B cell (primary cell): Measurements from ENCODE around the gene FTO. TPM values are rescaled to one million over a fixed set of nuclear protein-coding genes. Genes with fewer than 3 reads are reported as not detected.

Experiments
- ATAC-seq: fragments of 200-7000 bp; cut with Tn5 transposase; one replicate; pipeline ENCODE4 v1.10.0; 2021; ENCODE audit warnings: low read depth, mild to moderate bottlenecking, moderate number of reproducible peaks, moderate library complexity
- CTCF ChIA-PET: fragments of 350-600 bp; sonication (Branson Sonifier 250); formaldehyde crosslinking; loops from one replicate; lab custom pipeline; 2021; ENCODE audit warnings: antibody characterized with exemption, inconsistent platforms; lab: Charles Lee
- POLR2A ChIA-PET: fragments of 350-600 bp; sonication (Branson Sonifier 250); formaldehyde crosslinking; loops from one replicate; lab custom pipeline; 2021; ENCODE audit warnings: antibody characterized with exemption; lab: Charles Lee
- DNase-seq: peaks from one replicate; pipeline ENCODE4 v3.0.0; 2013
- H2AFZ ChIP-seq: 2 replicates; pipeline ENCODE4 v1.6.1; 2012; ENCODE audit warnings: mild to moderate bottlenecking, low read depth, low read length; ENCODE audit not compliant: insufficient read depth, poor library complexity, severe bottlenecking
- H3K27ac ChIP-seq, 2 donors: 1 replicate in 1 of 2; 2 replicates in 1 of 2; pipeline ENCODE4 v1.5.1; 2012 to 2013; ENCODE audit warnings: low read length in 2 of 2, mild to moderate bottlenecking in 2 of 2, moderate library complexity in 1 of 2
- H3K27me3 ChIP-seq, 4 experiments: fragments of 200-600 bp in 1 of 4; sonication (generic) in 1 of 4; replicated peaks in 1 of 4; 1 replicate in 2 of 4; 2 replicates in 2 of 4; pipeline versions ENCODE4 v1.6.1 to v1.7.0; 2013 to 2016; ENCODE audit warnings: low read length in 3 of 4, mild to moderate bottlenecking in 2 of 4, mixed read lengths in 1 of 4, moderate library complexity in 1 of 4; ENCODE audit not compliant: insufficient read depth in 4 of 4, control insufficient read depth in 3 of 4; ENCODE audit errors: control extremely low read depth in 1 of 4
- H3K36me3 ChIP-seq, 2 experiments: replicated peaks in 1 of 2; 1 replicate in 1 of 2; 2 replicates in 1 of 2; pipeline versions ENCODE4 v1.6.1 to v1.7.1; 2013; ENCODE audit warnings: low read length in 1 of 2; ENCODE audit not compliant: insufficient read depth in 2 of 2, control insufficient read depth in 1 of 2; ENCODE audit errors: control extremely low read depth in 1 of 2, extremely low read depth in 1 of 2
- H3K4me1 ChIP-seq, 2 donors: fragments of 200-600 bp in 1 of 2; sonication (generic) in 1 of 2; 1 replicate in 1 of 2; 2 replicates in 1 of 2; pipeline versions ENCODE4 v1.5.1 to v1.6.1; 2013 to 2017; ENCODE audit warnings: low read length in 2 of 2; ENCODE audit not compliant: control insufficient read depth in 2 of 2, insufficient read depth in 2 of 2
- H3K4me2 ChIP-seq: replicated peaks from 2 replicates; pipeline ENCODE3; 2012; ENCODE audit warnings: mild to moderate bottlenecking, low read depth, low read length; ENCODE audit not compliant: poor library complexity, severe bottlenecking
- H3K4me3 ChIP-seq, 5 experiments: fragments of 200-600 bp in 1 of 5; sonication (generic) in 1 of 5; 1 replicate in 3 of 5; 2 replicates in 2 of 5; pipeline versions ENCODE4 v1.5.1 to v1.7.0; 2011 to 2016; ENCODE audit warnings: low read length in 4 of 5, mild to moderate bottlenecking in 4 of 5, low read depth in 2 of 5, control low read depth in 1 of 5, moderate library complexity in 1 of 5; ENCODE audit not compliant: insufficient read depth in 1 of 5; ENCODE audit errors: control extremely low read depth in 1 of 5, extremely low read depth in 1 of 5
- H3K79me2 ChIP-seq: fragments of 200-600 bp; sonication (generic); one replicate; pipeline ENCODE4 v1.6.0; 2016; ENCODE audit warnings: low read length; ENCODE audit not compliant: control insufficient read depth, insufficient read depth
- H3K9ac ChIP-seq: fragments of 200-600 bp; sonication (generic); 2 replicates; pipeline ENCODE4 v1.6.1; 2017; ENCODE audit warnings: mild to moderate bottlenecking, low read length, moderate library complexity
- H3K9me3 ChIP-seq, 3 donors: one replicate each; pipeline versions ENCODE4 v1.6.1 to v1.7.1; 2013; ENCODE audit warnings: low read length in 2 of 3; ENCODE audit not compliant: control insufficient read depth in 2 of 3, insufficient read depth in 1 of 3; ENCODE audit errors: control extremely low read depth in 1 of 3
- H4K20me1 ChIP-seq: 2 replicates; pipeline ENCODE4 v1.6.0; 2012; ENCODE audit warnings: mild to moderate bottlenecking, low read length; ENCODE audit not compliant: insufficient read depth, control insufficient read depth, poor library complexity, severe bottlenecking
- H3K27ac Mint-ChIP-seq: one replicate; pipeline ENCODE4 v1.8.0; 2021; ENCODE audit warnings: mixed read lengths
- H3K27me3 Mint-ChIP-seq: one replicate; pipeline ENCODE4 v1.8.0; 2021; ENCODE audit warnings: mixed read lengths
- H3K4me1 Mint-ChIP-seq: one replicate; pipeline ENCODE4 v1.8.0; 2021; ENCODE audit warnings: mixed read lengths
- H3K4me3 Mint-ChIP-seq: one replicate; pipeline ENCODE4 v1.8.0; 2021; ENCODE audit warnings: mixed read lengths
- H3K9me3 Mint-ChIP-seq: one replicate; pipeline ENCODE4 v1.8.0; 2022; ENCODE audit warnings: mixed read lengths; ENCODE audit not compliant: insufficient read depth
- EZH2 ChIP-seq: IDR thresholded peaks from 2 replicates; pipeline ENCODE4 v1.6.1; 2012; ENCODE audit warnings: borderline replicate concordance, low read depth, mild to moderate bottlenecking, moderate library complexity, low read length; ENCODE audit not compliant: insufficient read depth, poor library complexity, severe bottlenecking
- WGBS: methylation state at CpG from one replicate; pipeline ENCODE4 v1.1.5; 2013; ENCODE audit warnings: missing lambda C conversion rate; ENCODE audit not compliant: insufficient coverage; 5-methylcytosine and 5-hydroxymethylcytosine counted together
- intact Hi-C: fragments of 100-400 bp; cut with micrococcal nuclease; formaldehyde crosslinking; loops from one replicate; pipeline ENCODE4 v1.10.0; 2022
- polyA plus RNA-seq: library from polyadenylated mRNA; depleted of rRNA; stranded (reverse); fragments of >200 nt; gene quantifications from 2 replicates; pipeline ENCODE4 v1.2.3, GENCODE V29; 2012
- total RNA-seq, 2 donors: library from RNA; stranded (reverse); fragments of 120-200 nt in 1 of 2; gene quantifications; 1 replicate in 1 of 2; 2 replicates in 1 of 2; pipeline versions ENCODE4 v1.2.3 to v1.2.4, GENCODE V29; 2013 to 2022
- TF ChIP-seq, protein P1 (sequence below): fragments of 200-600 bp; IDR thresholded peaks from one replicate; pipeline ENCODE4 v1.8.0; 2022; ENCODE audit warnings: antibody characterized with exemption, mild to moderate bottlenecking

The FTO gene
- total and polyA plus RNA-seq, 2 donors (not counting 1 experiment from before 2014, with no cell fraction given): 26.5 to 68.5 TPM

DNA sequence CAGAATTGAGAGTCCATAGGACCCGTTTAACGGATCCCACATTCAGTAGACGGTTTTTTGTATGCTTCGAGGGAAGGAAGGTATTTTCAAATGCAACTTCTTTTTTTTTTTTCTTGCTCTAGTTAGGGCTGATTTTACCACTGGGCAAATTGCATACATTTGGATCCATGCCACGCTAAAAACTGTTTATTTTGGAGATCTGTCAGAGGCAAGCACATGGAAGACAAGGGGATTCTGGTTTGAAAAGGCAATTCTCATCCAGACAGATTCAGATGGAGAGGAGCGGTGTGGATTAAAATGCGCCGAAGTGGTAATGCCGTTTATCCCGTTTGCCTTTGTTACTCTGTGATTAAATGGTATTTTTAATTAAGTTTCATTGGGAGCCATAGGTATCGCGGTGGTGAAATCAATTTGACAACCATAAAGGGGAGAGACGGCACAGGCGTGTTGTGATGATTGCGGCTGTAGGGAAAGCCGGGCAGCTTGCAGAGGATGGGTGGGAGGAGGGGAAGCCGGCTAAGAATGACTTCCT, 412.2 kb downstream of the FTO start:
- ChIA-PET CTCF (no interaction called here), POLR2A (no interaction called here)
- no peak for TF ChIP-seq EZH2
- TF ChIP-seq, protein P1, sequence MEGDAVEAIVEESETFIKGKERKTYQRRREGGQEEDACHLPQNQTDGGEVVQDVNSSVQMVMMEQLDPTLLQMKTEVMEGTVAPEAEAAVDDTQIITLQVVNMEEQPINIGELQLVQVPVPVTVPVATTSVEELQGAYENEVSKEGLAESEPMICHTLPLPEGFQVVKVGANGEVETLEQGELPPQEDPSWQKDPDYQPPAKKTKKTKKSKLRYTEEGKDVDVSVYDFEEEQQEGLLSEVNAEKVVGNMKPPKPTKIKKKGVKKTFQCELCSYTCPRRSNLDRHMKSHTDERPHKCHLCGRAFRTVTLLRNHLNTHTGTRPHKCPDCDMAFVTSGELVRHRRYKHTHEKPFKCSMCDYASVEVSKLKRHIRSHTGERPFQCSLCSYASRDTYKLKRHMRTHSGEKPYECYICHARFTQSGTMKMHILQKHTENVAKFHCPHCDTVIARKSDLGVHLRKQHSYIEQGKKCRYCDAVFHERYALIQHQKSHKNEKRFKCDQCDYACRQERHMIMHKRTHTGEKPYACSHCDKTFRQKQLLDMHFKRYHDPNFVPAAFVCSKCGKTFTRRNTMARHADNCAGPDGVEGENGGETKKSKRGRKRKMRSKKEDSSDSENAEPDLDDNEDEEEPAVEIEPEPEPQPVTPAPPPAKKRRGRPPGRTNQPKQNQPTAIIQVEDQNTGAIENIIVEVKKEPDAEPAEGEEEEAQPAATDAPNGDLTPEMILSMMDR: no peak
- H3K27ac Mint-ChIP-seq: no peak overlapping the region
- no peak overlapping the region for H3K27ac ChIP-seq
- no peaks in the 10 kb centered on the region for H3K9me3 ChIP-seq
- DNase-seq: no peak
- 98% methylated on average over 8 of the region's 17 CpGs for WGBS
- no peak for ATAC-seq
- H3K9ac ChIP-seq: no peak overlapping the region
- H2AFZ ChIP-seq: no peak overlapping the region
- H3K4me2 ChIP-seq: no peak overlapping the region
- H3K4me1 ChIP-seq: no peaks in the 10 kb centered on the region
- no peak overlapping the region for H3K4me3 Mint-ChIP-seq
- no peaks in the 10 kb centered on the region for H3K27me3 Mint-ChIP-seq
- no peaks in the 10 kb centered on the region for H3K9me3 Mint-ChIP-seq
- H3K27me3 ChIP-seq: no peaks in the 10 kb centered on the region
- intact Hi-C loops: no loop called here
- H4K20me1 ChIP-seq: no peaks in the 10 kb centered on the region
- H3K79me2 ChIP-seq: no peaks in the 10 kb centered on the region
- H3K4me1 Mint-ChIP-seq: no peaks in the 10 kb centered on the region
- H3K4me3 ChIP-seq: no peak overlapping the region
- peaks cover 0 to 15% of the 10 kb centered on the region in 2 experiments for H3K36me3 ChIP-seq

DNA sequence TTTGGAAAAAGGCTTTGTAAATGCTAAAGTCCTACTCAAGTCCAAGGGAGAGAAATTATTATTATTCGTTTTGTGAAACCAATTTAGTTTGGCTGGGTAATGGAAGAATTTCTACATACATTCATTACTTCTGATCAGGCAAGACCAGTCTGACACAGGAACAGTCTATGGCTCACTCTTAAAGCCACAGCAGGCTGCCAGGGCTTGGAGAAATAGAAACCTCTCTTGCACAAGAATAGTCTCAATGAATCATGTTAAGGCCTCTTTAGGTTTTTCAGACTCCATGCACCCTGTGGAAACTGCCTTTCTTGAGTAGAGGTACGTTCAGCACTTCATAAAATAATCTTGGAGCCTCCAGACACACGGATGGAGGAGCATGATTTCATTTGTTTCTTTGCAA, 414.9 kb downstream of the FTO start:
- DNase-seq (no peak), ATAC-seq (no peak)
- intact Hi-C loops: no loop called here
- Mint-ChIP-seq H3K4me3 (no peak overlapping the region), H3K4me1 (no peaks in the 10 kb centered on the region), H3K27me3 (no peaks in the 10 kb centered on the region), H3K9me3 (no peaks in the 10 kb centered on the region), H3K27ac (no peak overlapping the region)
- CTCF ChIA-PET: no interaction called here
- POLR2A ChIA-PET: no interaction called here
- Histone ChIP-seq H3K27ac (no peak overlapping the region), H3K4me1 (no peaks in the 10 kb centered on the region), H2AFZ (no peak overlapping the region), H3K27me3 (no peaks in the 10 kb centered on the region), H3K36me3 (no peaks in the 10 kb centered on the region), H3K4me3 (no peak overlapping the region), H3K9ac (no peak overlapping the region), H4K20me1 (no peaks in the 10 kb centered on the region), H3K9me3 (no peaks in the 10 kb centered on the region), H3K79me2 (no peaks in the 10 kb centered on the region), H3K4me2 (no peak overlapping the region)
- WGBS: 86% methylated on average over 2 of the region's 3 CpGs
- TF ChIP-seq, protein P1: no peak
- TF ChIP-seq EZH2: no peak
